NCI-H146 treated with DMSO at 0.1 percent for 48 hours (cell line): ENCODE measurements around the gene RSPH1.

ENCODE experiments used
- DNase-seq: peaks from one replicate; lab custom pipeline; 2025; ENCODE audit not compliant: unreplicated experiment; lab: John Stamatoyannopoulos, UW

RSPH1 gene

DNA sequence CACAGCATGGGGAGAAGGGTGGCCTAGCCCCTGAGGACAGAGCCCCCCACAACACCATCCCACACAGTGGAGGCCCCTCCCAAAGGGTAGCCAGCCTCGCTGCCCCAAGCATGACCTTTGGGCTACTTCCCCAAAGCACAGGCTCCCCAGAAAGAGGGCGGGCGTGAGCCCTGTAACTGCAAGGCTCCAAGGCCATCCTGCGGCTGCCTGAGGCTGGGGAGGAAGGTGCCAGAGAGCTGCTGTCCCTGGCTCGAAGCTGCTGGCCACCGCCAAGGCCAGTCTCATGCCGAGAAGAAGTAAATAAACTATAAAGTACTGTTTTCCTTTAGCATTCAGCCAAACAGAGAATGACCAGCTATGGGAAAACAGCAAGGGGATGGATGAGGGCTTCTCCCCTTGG is 64.8 kb downstream of the RSPH1 start:
- DNase-seq = no peak

- DNase-seq = no peak
These were observed 65.5 kb downstream of the RSPH1 start for GRCh38 chr21:42430521-42430920.

GRCh38 chr21:42429856-42430255 is 66.2 kb downstream of the RSPH1 start:
- no peak for DNase-seq

DNA sequence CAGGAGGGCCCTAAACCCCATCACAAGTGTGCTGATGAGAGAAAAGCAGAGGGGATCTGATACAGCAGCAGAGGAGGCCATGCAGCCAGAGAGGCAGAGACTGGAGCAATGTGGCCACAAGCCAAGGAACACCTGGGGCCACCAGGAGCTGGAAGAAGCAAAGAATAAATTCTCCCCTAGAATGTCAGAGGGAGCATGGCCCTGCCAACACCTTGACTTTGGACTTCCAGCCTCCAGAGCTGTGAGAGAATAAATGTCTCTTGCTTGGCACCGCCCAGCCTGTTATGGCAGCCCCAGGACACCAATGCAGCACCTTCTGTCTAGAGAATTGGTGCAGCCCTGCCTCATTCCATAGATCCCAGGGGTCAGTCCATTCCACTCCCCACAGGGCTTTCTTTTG is 67.0 kb downstream of the RSPH1 start:
- no peak for DNase-seq

DNA sequence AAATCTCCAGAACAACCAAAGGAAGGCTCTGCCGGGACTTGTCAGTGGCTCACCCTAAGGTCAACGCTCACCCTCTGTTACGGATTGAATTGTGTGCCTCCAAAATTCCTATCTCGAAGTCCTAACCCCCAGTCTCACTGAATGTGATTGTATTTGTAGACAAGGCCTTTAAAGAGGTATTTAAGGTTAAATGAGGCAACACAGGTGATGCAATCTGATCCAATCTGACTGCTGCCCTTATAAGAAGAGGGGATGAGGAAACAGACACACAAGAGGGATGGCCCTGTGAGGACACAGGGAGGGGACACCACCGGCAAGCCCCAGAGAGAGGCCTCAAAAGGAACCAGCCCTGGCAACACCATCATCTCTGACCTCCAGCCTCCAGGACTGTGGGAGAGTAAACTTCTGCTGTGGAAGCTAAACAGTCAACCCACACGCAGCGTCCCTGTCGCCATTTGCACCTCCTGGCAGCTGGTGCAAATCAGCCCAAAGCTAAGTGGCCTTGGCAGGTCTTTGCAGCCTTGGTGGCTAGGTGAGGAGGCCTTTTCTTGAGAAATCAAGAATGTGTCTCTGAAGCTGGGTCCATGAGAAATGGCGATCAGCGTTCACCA is 68.1 kb downstream of the RSPH1 start:
- no peak for DNase-seq

- no peak for DNase-seq
These were observed 69.0 kb downstream of the RSPH1 start for GRCh38 chr21:42426876-42427480.

DNA sequence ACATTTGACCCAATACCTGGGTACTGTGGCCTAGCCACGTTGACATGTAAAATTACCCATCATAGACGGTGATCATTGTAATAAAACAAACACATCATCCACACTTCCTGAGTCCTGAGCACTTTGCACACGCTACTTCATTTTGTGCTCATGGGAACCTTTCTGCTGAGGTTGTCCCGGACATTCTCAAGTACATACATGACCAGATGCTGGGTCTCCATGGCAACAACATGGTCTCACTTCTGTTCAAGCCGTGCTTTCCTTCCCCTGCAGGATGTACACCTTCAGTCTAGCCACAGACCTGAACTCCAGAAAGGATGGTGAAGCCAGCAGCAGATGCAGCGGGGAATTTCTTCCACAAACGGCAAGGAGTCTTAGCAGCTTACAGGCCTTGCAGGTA is 69.6 kb downstream of the RSPH1 start:
- no peak for DNase-seq

- no peak for DNase-seq
These were observed 70.4 kb downstream of the RSPH1 start for GRCh38 chr21:42425591-42425990.

GRCh38 chr21:42424914-42425541 is 71.0 kb downstream of the RSPH1 start:
- no peak for DNase-seq

- DNase-seq = no peak
These were observed 72.3 kb downstream of the RSPH1 start for GRCh38 chr21:42423685-42424084.

GRCh38 chr21:42423197-42423675 is 72.8 kb downstream of the RSPH1 start:
- no peak for DNase-seq
